ENCODE data around the gene C17orf58.

C17orf58 gene

DNA sequence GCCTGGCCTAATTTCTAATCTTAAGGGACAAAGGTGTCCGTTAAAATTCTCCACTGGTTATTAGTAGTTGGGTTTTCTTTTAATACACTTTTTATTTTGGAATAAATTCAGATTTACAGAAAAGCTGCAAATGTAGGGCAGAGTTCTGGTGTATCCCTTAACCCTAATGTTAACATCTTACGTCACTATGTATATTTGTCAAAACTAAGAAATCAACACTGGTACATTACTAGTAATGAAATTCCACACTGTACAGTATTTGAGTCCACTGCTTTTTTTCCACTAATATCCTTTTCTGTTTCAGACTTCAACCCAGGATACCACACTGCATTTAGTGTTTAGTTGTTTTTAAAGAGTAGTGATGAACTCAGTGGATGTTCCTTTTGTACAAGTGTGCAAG lies 20.6 kb upstream of the C17orf58 start:
- no peak for ATAC-seq (ENCODE audit: low read depth)
- no peak overlapping the region for H3K27ac ChIP-seq (ENCODE audit: poor library complexity, severe bottlenecking)
- DNase-seq (ENCODE audit: low spot score) = no peak
- H3K9me3 ChIP-seq (ENCODE audit: severe bottlenecking) = no peaks in the 10 kb centered on the region
- H3K4me3 ChIP-seq (ENCODE audit: severe bottlenecking) = no peak overlapping the region
- no peak for TF ChIP-seq CTCF (IDR thresholded peaks at IDR 0.05; ENCODE audit: poor library complexity, severe bottlenecking)
- peaks cover 3% of the 10 kb centered on the region for H3K4me1 ChIP-seq (ENCODE audit: insufficient read depth, poor library complexity, severe bottlenecking)
- no peaks in the 10 kb centered on the region for H3K27me3 ChIP-seq (ENCODE audit: insufficient read depth, poor library complexity, severe bottlenecking)
- H3K36me3 ChIP-seq (ENCODE audit: low read depth) = no peaks in the 10 kb centered on the region

DNA sequence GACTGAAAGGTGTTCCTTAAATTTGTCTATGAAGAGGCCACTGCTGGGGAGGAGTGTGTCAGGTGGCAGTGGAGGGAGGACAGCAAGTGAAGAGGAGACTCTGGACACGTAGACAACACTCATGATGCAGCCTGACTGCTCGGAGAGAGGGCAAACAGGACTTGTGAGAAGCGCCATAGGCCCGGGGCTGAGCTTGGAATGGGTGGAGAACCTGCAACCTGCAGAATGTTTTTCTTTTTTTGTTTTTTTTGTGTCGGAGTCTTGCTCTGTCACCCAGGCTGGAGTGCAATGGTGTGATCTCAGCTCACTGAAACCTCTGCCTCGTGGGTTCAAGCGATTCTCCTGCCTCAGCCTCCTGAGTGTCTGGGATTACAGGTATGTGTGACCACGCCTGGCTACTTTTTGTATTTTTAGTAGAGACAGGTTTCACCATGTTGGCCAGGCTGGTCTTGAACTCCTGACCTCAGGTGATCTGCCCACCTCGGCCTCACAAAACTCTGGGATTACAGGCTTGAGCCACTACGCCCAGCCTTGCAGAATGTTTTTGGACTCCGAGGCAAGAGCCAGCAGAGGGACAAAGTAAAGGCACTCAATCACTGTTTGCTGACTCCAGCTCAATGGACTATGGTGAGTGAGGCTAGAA lies 18.9 kb upstream of the C17orf58 start:
- no peaks in the 10 kb centered on the region for H3K9me3 ChIP-seq (ENCODE audit: severe bottlenecking)
- DNase-seq (ENCODE audit: low spot score) (no peak), ATAC-seq (ENCODE audit: low read depth) (no peak)
- no peak for TF ChIP-seq CTCF (IDR thresholded peaks at IDR 0.05; ENCODE audit: poor library complexity, severe bottlenecking)
- no peaks in the 10 kb centered on the region for H3K36me3 ChIP-seq (ENCODE audit: low read depth)
- no peak overlapping the region for H3K4me3 ChIP-seq (ENCODE audit: severe bottlenecking)
- no peaks in the 10 kb centered on the region for H3K27me3 ChIP-seq (ENCODE audit: insufficient read depth, poor library complexity, severe bottlenecking)
- no peak overlapping the region for H3K27ac ChIP-seq (ENCODE audit: poor library complexity, severe bottlenecking)
- H3K4me1 ChIP-seq (ENCODE audit: insufficient read depth, poor library complexity, severe bottlenecking) = no peaks in the 10 kb centered on the region

DNA sequence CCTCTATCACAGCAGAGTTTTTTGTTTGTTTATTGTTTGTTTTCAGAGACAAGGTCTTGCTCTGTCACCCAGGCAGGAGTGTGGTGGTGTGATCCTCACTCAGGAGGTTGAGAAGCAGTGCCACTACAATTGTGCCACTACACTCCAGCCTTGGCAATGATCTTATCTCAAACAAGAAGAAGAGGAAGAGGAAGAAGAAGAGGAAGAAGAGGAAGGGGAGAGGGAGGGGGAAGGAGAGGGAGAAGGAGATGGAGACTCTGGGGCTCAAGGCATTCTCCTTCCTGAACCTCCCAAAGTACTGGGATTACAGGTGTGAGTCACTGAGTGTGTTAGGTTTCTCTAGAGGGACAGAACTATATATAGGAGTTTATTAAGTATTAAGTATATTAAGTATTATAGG lies 17.1 kb upstream of the C17orf58 start:
- TF ChIP-seq CTCF (IDR thresholded peaks at IDR 0.05; ENCODE audit: poor library complexity, severe bottlenecking) = no peak
- H3K4me1 ChIP-seq (ENCODE audit: insufficient read depth, poor library complexity, severe bottlenecking) = no peaks in the 10 kb centered on the region
- H3K9me3 ChIP-seq (ENCODE audit: severe bottlenecking) = no peaks in the 10 kb centered on the region
- H3K27ac ChIP-seq (ENCODE audit: poor library complexity, severe bottlenecking) = no peak overlapping the region
- H3K27me3 ChIP-seq (ENCODE audit: insufficient read depth, poor library complexity, severe bottlenecking) = no peaks in the 10 kb centered on the region
- ATAC-seq (ENCODE audit: low read depth) (no peak), DNase-seq (ENCODE audit: low spot score) (no peak)
- H3K4me3 ChIP-seq (ENCODE audit: severe bottlenecking) = no peak overlapping the region
- H3K36me3 ChIP-seq (ENCODE audit: low read depth) = no peaks in the 10 kb centered on the region

DNA sequence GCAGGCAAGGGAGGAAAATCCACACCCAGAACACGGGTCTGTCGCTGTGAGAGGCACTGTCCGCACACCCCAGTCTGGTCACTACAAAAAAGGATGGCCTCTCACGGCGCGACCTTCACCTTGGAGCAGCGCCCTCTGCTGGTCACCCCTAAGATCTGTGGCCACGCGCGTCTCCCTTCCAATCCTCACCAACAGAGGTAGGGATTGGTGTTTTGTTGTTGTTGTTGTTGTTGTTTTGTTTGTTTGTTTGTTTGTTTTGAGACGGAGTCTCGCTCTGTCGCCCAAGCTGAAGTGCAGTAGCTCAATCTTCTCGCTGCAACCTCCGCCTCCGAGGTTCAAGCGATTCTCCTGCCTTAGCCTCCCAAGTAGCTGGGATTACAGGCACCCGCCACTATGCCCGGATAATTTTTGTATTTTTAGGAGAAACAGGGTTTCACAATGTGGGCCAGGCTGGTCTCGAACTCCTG lies 15.0 kb upstream of the C17orf58 start:
- Histone ChIP-seq H3K4me1 (ENCODE audit: insufficient read depth, poor library complexity, severe bottlenecking) (no peaks in the 10 kb centered on the region), H3K27me3 (ENCODE audit: insufficient read depth, poor library complexity, severe bottlenecking) (no peaks in the 10 kb centered on the region), H3K36me3 (ENCODE audit: low read depth) (no peaks in the 10 kb centered on the region), H3K9me3 (ENCODE audit: severe bottlenecking) (no peaks in the 10 kb centered on the region), H3K4me3 (ENCODE audit: severe bottlenecking) (no peak overlapping the region), H3K27ac (ENCODE audit: poor library complexity, severe bottlenecking) (no peak overlapping the region)
- ATAC-seq (ENCODE audit: low read depth) (0 out of 3 replicates have a peak, but pooled peaks have one; percentile 42), DNase-seq (ENCODE audit: low spot score) (no peak)
- TF ChIP-seq CTCF (IDR thresholded peaks at IDR 0.05; ENCODE audit: poor library complexity, severe bottlenecking) = peak; percentile 79

- Histone ChIP-seq H3K27ac (ENCODE audit: poor library complexity, severe bottlenecking) (no peak overlapping the region), H3K9me3 (ENCODE audit: severe bottlenecking) (no peaks in the 10 kb centered on the region), H3K4me1 (ENCODE audit: insufficient read depth, poor library complexity, severe bottlenecking) (no peaks in the 10 kb centered on the region), H3K36me3 (ENCODE audit: low read depth) (no peaks in the 10 kb centered on the region), H3K4me3 (ENCODE audit: severe bottlenecking) (no peak overlapping the region), H3K27me3 (ENCODE audit: insufficient read depth, poor library complexity, severe bottlenecking) (no peaks in the 10 kb centered on the region)
- DNase-seq (ENCODE audit: low spot score) (no peak), ATAC-seq (ENCODE audit: low read depth) (no peak)
- no peak for TF ChIP-seq CTCF (IDR thresholded peaks at IDR 0.05; ENCODE audit: poor library complexity, severe bottlenecking)
Measured at GRCh38 chr17:68006797-68007196, 10.5 kb upstream of the C17orf58 start.

Data from RWPE2 (cell line).